CD14-positive monocyte (primary cell): ENCODE measurements around the gene GALK2. TPM values are rescaled to one million over a fixed set of nuclear protein-coding genes. Genes with fewer than 3 reads are reported as not detected.

Experiments
- DNase-seq, 3 donors: peaks; one replicate each; pipeline ENCODE4 v3.0.0-alpha.2; 2011 to 2022
- H2AFZ ChIP-seq: 2 replicates; pipeline ENCODE4 v1.6.0; 2012; ENCODE audit warnings: mild to moderate bottlenecking, low read depth, low read length, inconsistent platforms; ENCODE audit not compliant: insufficient read depth, poor library complexity, severe bottlenecking
- H3K27ac ChIP-seq, 2 donors: 1 replicate in 1 of 2; 2 replicates in 1 of 2; pipeline ENCODE4 v1.5.1; 2012 to 2013; ENCODE audit warnings: low read length in 2 of 2, control low read depth in 1 of 2, inconsistent platforms in 1 of 2, low read depth in 1 of 2, mild to moderate bottlenecking in 1 of 2
- H3K27me3 ChIP-seq, 2 donors: one replicate each; pipeline versions ENCODE4 v1.6.0 to v1.6.1; 2011 to 2013; ENCODE audit warnings: low read length in 2 of 2; ENCODE audit not compliant: control insufficient read depth in 2 of 2, insufficient read depth in 2 of 2
- H3K36me3 ChIP-seq, 2 donors: replicated peaks in 1 of 2; 1 replicate in 1 of 2; 2 replicates in 1 of 2; pipeline versions ENCODE4 v1.5.1 to v1.6.1; 2012 to 2013; ENCODE audit warnings: low read length in 2 of 2, control low read depth in 1 of 2, inconsistent platforms in 1 of 2, mild to moderate bottlenecking in 1 of 2; ENCODE audit not compliant: insufficient read depth in 2 of 2, control insufficient read depth in 1 of 2
- H3K4me1 ChIP-seq, 2 donors: 1 replicate in 1 of 2; 2 replicates in 1 of 2; pipeline versions ENCODE4 v1.5.1 to v1.6.1; 2012 to 2013; ENCODE audit warnings: low read length in 2 of 2, control low read depth in 1 of 2, inconsistent platforms in 1 of 2, mild to moderate bottlenecking in 1 of 2, moderate library complexity in 1 of 2; ENCODE audit not compliant: insufficient read depth in 2 of 2, control insufficient read depth in 1 of 2
- H3K4me2 ChIP-seq: replicated peaks from 2 replicates; pipeline ENCODE3; 2012; ENCODE audit warnings: low read length, moderate library complexity, mild to moderate bottlenecking; ENCODE audit not compliant: poor library complexity, severe bottlenecking; ENCODE audit errors: extremely low read depth
- H3K4me3 ChIP-seq, 3 experiments: fragments of 200-600 bp in 1 of 3; sonication (generic) in 1 of 3; replicated peaks in 1 of 3; 1 replicate in 2 of 3; 2 replicates in 1 of 3; pipeline ENCODE4 v1.5.1; 2011 to 2013; ENCODE audit warnings: low read length in 3 of 3, mild to moderate bottlenecking in 3 of 3, control low read depth in 2 of 3, low read depth in 2 of 3, inconsistent platforms in 1 of 3, moderate library complexity in 1 of 3
- H3K79me2 ChIP-seq: 2 replicates; pipeline ENCODE4 v1.6.0; 2012; ENCODE audit warnings: mild to moderate bottlenecking, control low read depth, inconsistent platforms, low read length, moderate library complexity; ENCODE audit not compliant: insufficient read depth
- H3K9ac ChIP-seq: 2 replicates; pipeline ENCODE4 v1.6.0; 2017; ENCODE audit warnings: low read length, mild to moderate bottlenecking; ENCODE audit not compliant: insufficient read depth, poor library complexity, severe bottlenecking
- H3K9me3 ChIP-seq, 2 donors: replicated peaks in 1 of 2; 1 replicate in 1 of 2; 2 replicates in 1 of 2; pipeline versions ENCODE4 v1.5.1 to v1.6.1; 2012 to 2013; ENCODE audit warnings: low read length in 2 of 2, control low read depth in 1 of 2; ENCODE audit not compliant: control insufficient read depth in 1 of 2, insufficient read depth in 1 of 2
- H4K20me1 ChIP-seq: 2 replicates; pipeline ENCODE4 v1.6.0; 2012; ENCODE audit warnings: mild to moderate bottlenecking, low read length, control low read depth, moderate library complexity; ENCODE audit not compliant: insufficient read depth
- H3K27ac Mint-ChIP-seq, 7 donors: one replicate each; pipeline ENCODE4 v1.8.0; 2020; ENCODE audit warnings: mild to moderate bottlenecking in 7 of 7, mixed read lengths in 7 of 7, moderate library complexity in 6 of 7, inconsistent platforms in 2 of 7
- H3K27me3 Mint-ChIP-seq, 3 donors: one replicate each; pipeline ENCODE4 v1.8.0; 2021 to 2022; ENCODE audit warnings: low read depth in 3 of 3, mild to moderate bottlenecking in 3 of 3, mixed read lengths in 3 of 3, moderate library complexity in 3 of 3, inconsistent platforms in 1 of 3
- H3K36me3 Mint-ChIP-seq, 2 donors: one replicate each; pipeline ENCODE4 v1.8.0; 2020; ENCODE audit warnings: mixed read lengths in 2 of 2, inconsistent platforms in 1 of 2, mild to moderate bottlenecking in 1 of 2
- H3K4me1 Mint-ChIP-seq: one replicate; pipeline ENCODE4 v1.8.0; 2020; ENCODE audit warnings: mild to moderate bottlenecking, mixed read lengths
- H3K4me3 Mint-ChIP-seq, 2 donors: one replicate each; pipeline ENCODE4 v1.8.0; 2020; ENCODE audit warnings: mild to moderate bottlenecking in 2 of 2, mixed read lengths in 2 of 2, moderate library complexity in 1 of 2
- H3K9me3 Mint-ChIP-seq, 7 donors: one replicate each; pipeline ENCODE4 v1.8.0; 2020 to 2022; ENCODE audit warnings: mixed read lengths in 7 of 7, mild to moderate bottlenecking in 6 of 7, moderate library complexity in 6 of 7, inconsistent platforms in 2 of 7
- WGBS: methylation state at CpG from one replicate; pipeline ENCODE4 v1.1.5; 2013; ENCODE audit warnings: missing lambda C conversion rate; ENCODE audit not compliant: insufficient coverage; 5-methylcytosine and 5-hydroxymethylcytosine counted together
- intact Hi-C, 2 donors: fragments of 100-400 bp; cut with micrococcal nuclease; formaldehyde crosslinking; loops; one replicate each; pipeline versions ENCODE4 v1.15.0 to v1.15.1; 2023
- polyA plus RNA-seq, 3 donors: library from polyadenylated mRNA; depleted of rRNA in 1 of 3; unstranded in 2 of 3; stranded (reverse) in 1 of 3; fragments of 300-500 nt in 2 of 3; fragments of >200 nt in 1 of 3; fragmentation: Illumina TruSeq in 2 of 3; gene quantifications; 1 replicate in 2 of 3; 2 replicates in 1 of 3; pipeline ENCODE4 v1.2.3, GENCODE V29; 2012 to 2021
- TF ChIP-seq, protein P1 (sequence below): fragments of 200-600 bp; IDR thresholded peaks from one replicate; pipeline ENCODE4 v1.8.0; 2022; ENCODE audit warnings: antibody characterized with exemption, mild to moderate bottlenecking

GALK2 gene
- polyA plus RNA-seq, 3 donors, result 14.2 to 16.9 (median 14.5) TPM

DNA sequence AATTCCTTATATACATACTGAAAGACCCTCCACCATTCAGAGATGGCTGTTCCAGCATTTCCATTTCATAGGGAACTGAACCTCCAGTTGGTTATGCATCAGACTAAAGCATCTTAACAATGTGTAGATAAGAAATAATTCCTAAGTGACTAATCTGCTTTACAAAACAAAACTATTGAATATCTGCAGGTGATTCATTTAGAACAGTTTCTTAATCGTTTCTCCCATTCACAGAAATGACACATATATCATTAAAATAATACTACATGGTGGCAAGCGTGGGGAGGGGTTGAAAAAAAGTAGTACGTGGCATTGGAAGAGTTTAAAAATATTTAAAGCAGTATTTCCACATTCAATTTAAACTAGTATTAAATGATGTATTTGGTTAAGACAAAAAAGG, 34.1 kb upstream of the GALK2 start:
- H3K4me1 Mint-ChIP-seq, result no peaks in the 10 kb centered on the region
- DNase-seq, result no peak
- Histone ChIP-seq H3K27ac (no peak overlapping the region), H2AFZ (no peak overlapping the region), H3K36me3 (peaks cover 91 to 98% of the 10 kb centered on the region in 2 donors), H3K9me3 (no peaks in the 10 kb centered on the region), H3K79me2 (no peaks in the 10 kb centered on the region), H3K27me3 (no peaks in the 10 kb centered on the region), H3K9ac (no peak overlapping the region), H4K20me1 (peaks cover 5% of the 10 kb centered on the region), H3K4me3 (no peak overlapping the region), H3K4me2 (no peak overlapping the region), H3K4me1 (no peaks in the 10 kb centered on the region)
- no peaks in the 10 kb centered on the region for H3K27me3 Mint-ChIP-seq
- TF ChIP-seq, protein P1, sequence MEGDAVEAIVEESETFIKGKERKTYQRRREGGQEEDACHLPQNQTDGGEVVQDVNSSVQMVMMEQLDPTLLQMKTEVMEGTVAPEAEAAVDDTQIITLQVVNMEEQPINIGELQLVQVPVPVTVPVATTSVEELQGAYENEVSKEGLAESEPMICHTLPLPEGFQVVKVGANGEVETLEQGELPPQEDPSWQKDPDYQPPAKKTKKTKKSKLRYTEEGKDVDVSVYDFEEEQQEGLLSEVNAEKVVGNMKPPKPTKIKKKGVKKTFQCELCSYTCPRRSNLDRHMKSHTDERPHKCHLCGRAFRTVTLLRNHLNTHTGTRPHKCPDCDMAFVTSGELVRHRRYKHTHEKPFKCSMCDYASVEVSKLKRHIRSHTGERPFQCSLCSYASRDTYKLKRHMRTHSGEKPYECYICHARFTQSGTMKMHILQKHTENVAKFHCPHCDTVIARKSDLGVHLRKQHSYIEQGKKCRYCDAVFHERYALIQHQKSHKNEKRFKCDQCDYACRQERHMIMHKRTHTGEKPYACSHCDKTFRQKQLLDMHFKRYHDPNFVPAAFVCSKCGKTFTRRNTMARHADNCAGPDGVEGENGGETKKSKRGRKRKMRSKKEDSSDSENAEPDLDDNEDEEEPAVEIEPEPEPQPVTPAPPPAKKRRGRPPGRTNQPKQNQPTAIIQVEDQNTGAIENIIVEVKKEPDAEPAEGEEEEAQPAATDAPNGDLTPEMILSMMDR, result no peak
- intact Hi-C loops, result no loop called here
- no peaks in the 10 kb centered on the region for H3K9me3 Mint-ChIP-seq
- no CpG with 5 or more reads among the region's 3 CpGs for WGBS
- no peak overlapping the region for H3K4me3 Mint-ChIP-seq
- peaks cover 72 to 78% of the 10 kb centered on the region in 2 donors for H3K36me3 Mint-ChIP-seq
- no peak overlapping the region for H3K27ac Mint-ChIP-seq

DNA sequence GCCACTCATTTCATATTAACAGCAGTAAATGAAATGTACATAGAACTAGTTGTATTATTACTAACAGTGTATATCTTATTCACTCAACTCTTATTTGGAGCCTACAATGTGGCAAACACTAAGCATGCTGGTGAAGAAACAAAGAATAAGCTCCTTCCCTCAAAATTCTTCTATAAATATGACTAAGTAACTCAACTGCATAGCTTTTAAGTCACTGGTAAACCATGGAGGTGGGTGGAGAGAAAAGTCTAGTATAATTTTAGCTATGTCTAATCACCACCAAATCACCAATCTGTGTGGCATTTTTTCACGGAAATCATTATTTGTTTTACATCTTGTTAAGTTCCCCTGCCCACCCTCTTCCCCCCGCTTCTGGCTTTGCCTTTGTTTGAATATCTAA, 32.2 kb upstream of the GALK2 start:
- Histone ChIP-seq H3K27me3 (no peaks in the 10 kb centered on the region), H3K4me1 (no peaks in the 10 kb centered on the region), H4K20me1 (peaks cover 10% of the 10 kb centered on the region), H3K4me2 (no peak overlapping the region), H3K79me2 (peaks cover 3% of the 10 kb centered on the region), H3K9me3 (no peaks in the 10 kb centered on the region), H3K27ac (no peak overlapping the region), H2AFZ (no peak overlapping the region), H3K4me3 (no peak overlapping the region), H3K9ac (no peak overlapping the region), H3K36me3 (peaks cover 92 to 98% of the 10 kb centered on the region in 2 donors)
- TF ChIP-seq, protein P1, result no peak
- Mint-ChIP-seq H3K9me3 (no peaks in the 10 kb centered on the region), H3K4me3 (no peak overlapping the region), H3K27ac (no peak overlapping the region), H3K27me3 (no peaks in the 10 kb centered on the region), H3K4me1 (no peaks in the 10 kb centered on the region), H3K36me3 (peaks cover 80 to 81% of the 10 kb centered on the region in 2 donors)
- WGBS, result no CpG with 5 or more reads among the region's 2 CpGs
- intact Hi-C loops, result no loop called here
- no peak for DNase-seq
